ENCODE data around the gene RIN1. TPM values are rescaled to one million over a fixed set of nuclear protein-coding genes. Genes with fewer than 3 reads are reported as not detected.

The RIN1 gene
- total RNA-seq, 6 experiments from 2014 or later = 32.9 to 55.0 (median 49.8) TPM

DNA sequence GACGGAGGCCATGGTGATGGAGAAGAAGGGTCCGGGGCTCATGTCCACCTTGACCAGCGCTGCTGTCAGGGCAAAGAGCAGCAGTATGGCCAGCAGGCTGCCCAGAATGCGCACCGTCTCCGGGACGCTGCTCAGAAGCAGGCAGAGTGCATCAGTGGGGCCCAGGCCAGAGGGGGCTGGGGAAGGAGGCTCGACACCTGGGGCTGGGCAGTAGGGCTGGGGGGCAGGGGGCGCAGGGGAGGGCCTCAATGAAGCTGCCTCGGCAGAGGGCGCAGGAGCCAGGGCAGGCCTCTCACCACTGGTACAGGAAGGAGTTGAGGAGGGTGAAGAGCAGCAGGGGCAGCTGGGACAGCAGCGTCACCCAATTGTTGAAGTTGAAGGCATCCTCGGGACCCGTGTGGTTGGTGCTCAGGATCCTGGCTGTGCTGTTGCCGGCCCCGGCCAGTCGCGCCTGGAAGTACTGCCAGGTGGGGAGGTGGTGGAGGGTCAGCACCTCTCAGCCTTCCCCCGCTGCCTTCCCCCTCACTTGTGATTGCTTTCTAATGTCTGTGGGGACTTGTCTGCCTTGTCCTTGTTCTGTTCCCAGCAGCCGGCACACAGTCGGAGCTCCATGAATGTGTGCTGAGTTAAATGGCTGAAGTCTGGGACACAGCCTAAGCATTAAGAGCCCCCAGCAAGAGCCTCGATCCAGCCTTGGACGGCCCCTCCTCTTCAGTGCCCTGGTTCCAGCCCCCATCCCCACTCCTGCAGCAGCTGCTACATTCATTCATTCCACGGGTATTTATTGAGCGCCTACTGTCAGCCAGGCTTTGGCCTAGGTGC is 33.0 kb upstream of the RIN1 start:
- peaks cover 15% of the 10 kb centered on the region for H3K4me1 Mint-ChIP-seq (ENCODE audit: low read depth)
- TF ChIP-seq, protein P1, sequence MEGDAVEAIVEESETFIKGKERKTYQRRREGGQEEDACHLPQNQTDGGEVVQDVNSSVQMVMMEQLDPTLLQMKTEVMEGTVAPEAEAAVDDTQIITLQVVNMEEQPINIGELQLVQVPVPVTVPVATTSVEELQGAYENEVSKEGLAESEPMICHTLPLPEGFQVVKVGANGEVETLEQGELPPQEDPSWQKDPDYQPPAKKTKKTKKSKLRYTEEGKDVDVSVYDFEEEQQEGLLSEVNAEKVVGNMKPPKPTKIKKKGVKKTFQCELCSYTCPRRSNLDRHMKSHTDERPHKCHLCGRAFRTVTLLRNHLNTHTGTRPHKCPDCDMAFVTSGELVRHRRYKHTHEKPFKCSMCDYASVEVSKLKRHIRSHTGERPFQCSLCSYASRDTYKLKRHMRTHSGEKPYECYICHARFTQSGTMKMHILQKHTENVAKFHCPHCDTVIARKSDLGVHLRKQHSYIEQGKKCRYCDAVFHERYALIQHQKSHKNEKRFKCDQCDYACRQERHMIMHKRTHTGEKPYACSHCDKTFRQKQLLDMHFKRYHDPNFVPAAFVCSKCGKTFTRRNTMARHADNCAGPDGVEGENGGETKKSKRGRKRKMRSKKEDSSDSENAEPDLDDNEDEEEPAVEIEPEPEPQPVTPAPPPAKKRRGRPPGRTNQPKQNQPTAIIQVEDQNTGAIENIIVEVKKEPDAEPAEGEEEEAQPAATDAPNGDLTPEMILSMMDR (IDR thresholded peaks at IDR 0.05) = no peak
- H3K27ac Mint-ChIP-seq = no peak overlapping the region
- no peaks in the 10 kb centered on the region for H3K9me3 Mint-ChIP-seq
- no peak for DNase-seq
- no peaks in the 10 kb centered on the region for H3K36me3 Mint-ChIP-seq (ENCODE audit: low read depth)
- H3K4me3 Mint-ChIP-seq = no peak overlapping the region
- H3K27me3 Mint-ChIP-seq (ENCODE audit: insufficient read depth) = peaks cover 38% of the 10 kb centered on the region

DNA sequence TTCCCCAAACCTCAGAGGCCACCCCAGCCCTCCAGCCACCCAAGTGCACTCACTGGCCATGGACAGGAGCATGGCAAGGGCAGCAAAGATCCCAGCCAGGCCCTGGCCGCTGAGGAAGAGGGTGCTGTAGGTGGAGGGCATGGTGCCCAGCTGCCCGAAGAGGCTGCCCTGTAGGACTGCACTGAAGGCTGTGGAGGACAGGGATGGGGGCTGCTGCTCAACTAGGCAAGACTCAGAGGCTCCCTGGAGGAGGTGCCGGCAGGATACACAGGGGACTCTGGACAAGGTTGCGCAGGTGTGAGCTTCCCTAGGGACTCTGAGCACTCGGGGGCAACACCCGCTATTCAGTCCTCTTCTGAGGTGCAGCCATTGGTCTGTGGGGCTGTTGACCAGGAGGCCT is 32.2 kb upstream of the RIN1 start:
- Mint-ChIP-seq H3K9me3 (no peaks in the 10 kb centered on the region), H3K36me3 (ENCODE audit: low read depth) (no peaks in the 10 kb centered on the region), H3K4me1 (ENCODE audit: low read depth) (peaks cover 15% of the 10 kb centered on the region), H3K4me3 (no peak overlapping the region), H3K27me3 (ENCODE audit: insufficient read depth) (peaks cover 38% of the 10 kb centered on the region), H3K27ac (no peak overlapping the region)
- TF ChIP-seq, protein P1 (IDR thresholded peaks at IDR 0.05) = no peak
- DNase-seq = no peak

DNA sequence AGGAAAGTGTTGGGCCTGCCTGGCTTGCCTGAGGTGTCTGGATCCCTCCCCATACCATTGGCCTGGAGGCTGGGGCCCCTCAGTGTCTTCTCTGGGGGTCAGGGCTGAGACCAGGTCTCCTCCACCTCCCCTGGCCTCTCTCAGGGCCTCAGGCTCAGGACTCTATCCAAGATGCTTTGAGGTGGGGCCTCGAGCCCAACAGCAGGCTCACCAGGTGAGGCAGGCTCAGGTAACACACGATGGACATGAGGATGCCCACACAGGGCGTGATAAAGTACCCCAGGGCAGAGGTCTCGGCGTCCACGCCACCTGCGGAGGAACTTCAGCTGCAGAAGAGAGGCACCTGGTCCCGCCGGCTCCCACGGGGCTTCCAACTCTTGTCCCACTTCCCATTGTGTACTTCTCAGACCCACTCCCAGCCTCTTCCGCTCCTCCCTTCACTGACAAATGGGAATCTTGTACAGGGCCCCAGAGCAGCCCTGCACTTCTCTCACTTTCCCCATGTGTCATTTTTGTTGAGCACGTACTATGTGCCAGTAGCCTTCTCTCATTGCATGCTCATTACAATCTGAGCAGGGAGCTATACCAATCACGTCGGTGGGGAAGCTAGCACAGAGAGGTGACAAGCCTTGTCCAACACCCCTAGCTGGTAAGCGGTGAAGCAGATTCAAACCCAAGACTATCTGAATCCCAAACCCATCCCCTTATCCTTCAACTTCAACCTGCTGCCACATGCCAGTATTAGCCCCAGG is 31.5 kb upstream of the RIN1 start:
- H3K9me3 Mint-ChIP-seq = no peaks in the 10 kb centered on the region
- peaks cover 15% of the 10 kb centered on the region for H3K4me1 Mint-ChIP-seq (ENCODE audit: low read depth)
- H3K4me3 Mint-ChIP-seq = no peak overlapping the region
- H3K27ac Mint-ChIP-seq = no peak overlapping the region
- peaks cover 32% of the 10 kb centered on the region for H3K27me3 Mint-ChIP-seq (ENCODE audit: insufficient read depth)
- no peak for DNase-seq
- TF ChIP-seq, protein P1 (IDR thresholded peaks at IDR 0.05) = no peak
- H3K36me3 Mint-ChIP-seq (ENCODE audit: low read depth) = no peaks in the 10 kb centered on the region

DNA sequence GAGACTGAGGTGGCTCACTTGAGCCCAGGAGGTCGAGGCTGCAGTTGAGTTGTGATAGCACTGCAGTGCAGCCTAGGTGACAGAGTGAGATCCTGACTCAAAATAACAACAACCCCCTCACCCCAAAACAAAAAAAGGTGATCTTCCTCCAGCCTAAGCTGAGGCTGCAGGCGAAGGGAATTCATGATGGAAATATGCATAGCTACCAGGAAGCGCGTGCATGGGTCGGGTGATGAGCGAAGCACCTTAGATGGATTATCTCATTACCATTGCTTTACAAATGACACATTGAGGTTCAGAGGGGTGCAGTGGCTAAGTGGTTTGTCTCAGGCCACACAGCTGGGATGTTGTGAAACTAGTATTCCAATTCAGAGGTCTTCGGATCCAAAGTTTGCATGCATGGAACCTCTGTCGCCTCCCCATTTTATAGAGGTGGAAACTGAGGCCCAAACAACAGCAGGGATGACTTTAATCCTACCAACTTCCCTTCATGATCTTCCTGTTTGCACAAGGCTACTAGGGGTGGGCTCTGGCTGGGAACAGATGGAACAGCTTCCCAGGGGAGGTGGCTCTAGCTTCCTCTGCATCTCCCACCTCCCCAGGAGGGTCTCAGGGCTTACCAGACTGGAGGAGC is 30.7 kb upstream of the RIN1 start:
- DNase-seq = no peak
- peaks cover 15% of the 10 kb centered on the region for H3K4me1 Mint-ChIP-seq (ENCODE audit: low read depth)
- H3K4me3 Mint-ChIP-seq = no peak overlapping the region
- H3K27ac Mint-ChIP-seq = no peak overlapping the region
- no peaks in the 10 kb centered on the region for H3K36me3 Mint-ChIP-seq (ENCODE audit: low read depth)
- peaks cover 31% of the 10 kb centered on the region for H3K27me3 Mint-ChIP-seq (ENCODE audit: insufficient read depth)
- TF ChIP-seq, protein P1 (IDR thresholded peaks at IDR 0.05) = no peak
- no peaks in the 10 kb centered on the region for H3K9me3 Mint-ChIP-seq

DNA sequence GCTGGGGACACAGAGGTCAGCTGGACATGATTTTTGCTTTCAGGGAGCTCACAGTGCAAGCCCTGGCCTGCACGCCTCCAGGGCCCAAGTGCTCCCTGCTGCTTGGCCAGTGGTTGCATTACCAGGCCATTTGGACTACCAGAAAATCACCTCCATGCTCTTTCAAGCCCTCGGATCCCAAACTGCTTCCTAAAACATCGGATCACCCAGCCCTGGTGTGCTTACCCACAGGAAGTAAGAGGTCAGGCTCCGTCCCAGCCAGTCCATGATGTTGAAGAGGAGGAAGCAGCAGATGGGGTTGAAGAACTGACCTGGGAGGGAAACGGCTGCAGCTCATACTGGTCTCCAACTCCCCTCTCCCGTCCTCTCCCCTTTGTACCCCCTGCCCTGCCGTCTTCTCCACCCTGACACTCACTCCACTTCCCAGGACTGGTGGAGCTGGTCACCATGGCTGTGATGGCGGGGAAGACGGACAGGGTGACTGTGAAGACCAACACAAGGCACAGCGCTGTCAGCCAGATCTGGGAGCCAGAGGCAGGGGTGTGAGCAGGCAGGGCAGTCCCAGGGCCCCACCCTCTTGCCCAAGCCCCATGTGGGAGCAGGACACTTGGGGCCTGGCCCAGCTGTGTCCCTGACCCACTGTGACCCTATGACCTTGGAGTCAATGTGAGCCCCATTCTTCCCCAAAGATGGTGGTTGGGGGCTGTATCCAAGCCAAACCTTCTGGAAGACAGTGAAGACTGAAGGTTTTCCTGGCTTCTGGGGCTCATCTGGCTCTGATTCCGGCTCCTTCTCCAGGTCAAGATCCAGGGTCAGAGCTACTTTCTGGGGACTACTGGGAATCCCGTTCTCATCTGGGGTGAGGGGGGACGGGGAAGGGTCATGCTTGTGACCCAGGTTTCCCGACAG is 29.7 kb upstream of the RIN1 start:
- TF ChIP-seq, protein P1 (IDR thresholded peaks at IDR 0.05) = no peak
- peaks cover 14% of the 10 kb centered on the region for H3K4me1 Mint-ChIP-seq (ENCODE audit: low read depth)
- H3K27me3 Mint-ChIP-seq (ENCODE audit: insufficient read depth) = peaks cover 34% of the 10 kb centered on the region
- H3K36me3 Mint-ChIP-seq (ENCODE audit: low read depth) = no peaks in the 10 kb centered on the region
- no peaks in the 10 kb centered on the region for H3K9me3 Mint-ChIP-seq
- H3K27ac Mint-ChIP-seq = no peak overlapping the region
- no peak for DNase-seq
- H3K4me3 Mint-ChIP-seq = no peak overlapping the region

Measured in HFFc6 (cell line).